Measurements from ENCODE around the gene OR2B2. TPM values are rescaled to one million over a fixed set of nuclear protein-coding genes. Genes with fewer than 3 reads are reported as not detected.
A peak's percentile ranks its signal among the peaks of the same experiment; 100 is the strongest.

Gene OR2B2
- polyA plus RNA-seq, 4 donors: not detected

DNA sequence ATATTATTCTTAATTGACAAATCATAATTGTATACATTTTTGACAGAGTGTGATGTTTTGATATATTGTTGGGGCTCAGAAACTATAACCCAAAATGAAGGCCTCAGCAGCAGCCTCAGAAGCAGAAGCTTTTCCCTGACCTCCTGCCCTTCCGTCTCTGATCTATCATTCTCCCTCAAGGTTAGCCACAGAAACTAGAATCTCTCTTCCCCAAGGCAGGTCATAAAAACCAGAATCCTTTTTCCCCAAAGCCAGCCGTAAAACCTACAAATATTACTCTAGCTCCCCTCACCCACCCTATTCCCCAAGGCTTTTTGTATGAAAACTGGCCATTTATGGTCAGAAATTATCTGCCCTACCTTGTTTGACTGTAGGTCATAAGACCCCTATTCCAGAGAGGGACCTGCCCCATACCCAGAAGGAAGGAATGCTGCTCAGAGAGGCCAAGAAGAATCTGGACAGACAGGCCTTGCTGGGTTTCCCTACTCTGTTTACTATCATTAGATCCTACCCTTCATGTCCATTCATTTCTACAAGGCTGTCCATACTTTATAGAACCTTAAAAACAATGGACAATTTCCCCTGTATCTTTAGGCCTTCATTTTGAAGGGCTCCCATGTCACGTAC, 14.5 kb downstream of the OR2B2 start:
- no peaks in the 10 kb centered on the region for H3K9me3 ChIP-seq (ENCODE audit: control insufficient read depth in 2 of 2, insufficient read depth in 1 of 2, low read depth in 1 of 2, low read length in 1 of 2)
- WGBS, 3 donors: 90 to 94% (median 93%) methylated on average over 3 of the region's 3 CpGs
- FAIRE-seq (no peak), DNase-seq (no peak)
- no peak overlapping the region for H3K27ac ChIP-seq (ENCODE audit: low read depth in 1 of 3, low read length in 2 of 3)
- H3K4me3 ChIP-seq (ENCODE audit: low read depth in 1 of 3, low read length in 3 of 3): no peak overlapping the region
- H3K36me3 ChIP-seq (ENCODE audit: control insufficient read depth in 3 of 3, insufficient read depth in 2 of 3, low read depth in 1 of 3, low read length in 3 of 3): no peaks in the 10 kb centered on the region
- H3K27me3 ChIP-seq (ENCODE audit: control insufficient read depth in 3 of 3, insufficient read depth in 3 of 3, low read length in 3 of 3): no peaks in the 10 kb centered on the region
- H3K4me1 ChIP-seq (ENCODE audit: control insufficient read depth in 3 of 3, insufficient read depth in 2 of 3, low read depth in 1 of 3, low read length in 2 of 3): peaks cover 0 to 5% (median 3%) of the 10 kb centered on the region in 3 donors

- FAIRE-seq (no peak), DNase-seq (no peak)
- H3K36me3 ChIP-seq (ENCODE audit: control insufficient read depth in 3 of 3, insufficient read depth in 2 of 3, low read depth in 1 of 3, low read length in 3 of 3): no peaks in the 10 kb centered on the region
- no peak overlapping the region for H3K4me3 ChIP-seq (ENCODE audit: low read depth in 1 of 3, low read length in 3 of 3)
- no peaks in the 10 kb centered on the region for H3K9me3 ChIP-seq (ENCODE audit: control insufficient read depth in 2 of 2, insufficient read depth in 1 of 2, low read depth in 1 of 2, low read length in 1 of 2)
- peaks cover 0 to 7% (median 3%) of the 10 kb centered on the region in 3 donors for H3K4me1 ChIP-seq (ENCODE audit: control insufficient read depth in 3 of 3, insufficient read depth in 2 of 3, low read depth in 1 of 3, low read length in 2 of 3)
- 88 to 92% (median 92%) methylated on average over 4 of the region's 4 CpGs for WGBS, 3 donors
- H3K27ac ChIP-seq (ENCODE audit: low read depth in 1 of 3, low read length in 2 of 3): no peak overlapping the region
- H3K27me3 ChIP-seq (ENCODE audit: control insufficient read depth in 3 of 3, insufficient read depth in 3 of 3, low read length in 3 of 3): no peaks in the 10 kb centered on the region
Measured at GRCh38 chr6:27896398-27896796, 15.8 kb downstream of the OR2B2 start.

DNA sequence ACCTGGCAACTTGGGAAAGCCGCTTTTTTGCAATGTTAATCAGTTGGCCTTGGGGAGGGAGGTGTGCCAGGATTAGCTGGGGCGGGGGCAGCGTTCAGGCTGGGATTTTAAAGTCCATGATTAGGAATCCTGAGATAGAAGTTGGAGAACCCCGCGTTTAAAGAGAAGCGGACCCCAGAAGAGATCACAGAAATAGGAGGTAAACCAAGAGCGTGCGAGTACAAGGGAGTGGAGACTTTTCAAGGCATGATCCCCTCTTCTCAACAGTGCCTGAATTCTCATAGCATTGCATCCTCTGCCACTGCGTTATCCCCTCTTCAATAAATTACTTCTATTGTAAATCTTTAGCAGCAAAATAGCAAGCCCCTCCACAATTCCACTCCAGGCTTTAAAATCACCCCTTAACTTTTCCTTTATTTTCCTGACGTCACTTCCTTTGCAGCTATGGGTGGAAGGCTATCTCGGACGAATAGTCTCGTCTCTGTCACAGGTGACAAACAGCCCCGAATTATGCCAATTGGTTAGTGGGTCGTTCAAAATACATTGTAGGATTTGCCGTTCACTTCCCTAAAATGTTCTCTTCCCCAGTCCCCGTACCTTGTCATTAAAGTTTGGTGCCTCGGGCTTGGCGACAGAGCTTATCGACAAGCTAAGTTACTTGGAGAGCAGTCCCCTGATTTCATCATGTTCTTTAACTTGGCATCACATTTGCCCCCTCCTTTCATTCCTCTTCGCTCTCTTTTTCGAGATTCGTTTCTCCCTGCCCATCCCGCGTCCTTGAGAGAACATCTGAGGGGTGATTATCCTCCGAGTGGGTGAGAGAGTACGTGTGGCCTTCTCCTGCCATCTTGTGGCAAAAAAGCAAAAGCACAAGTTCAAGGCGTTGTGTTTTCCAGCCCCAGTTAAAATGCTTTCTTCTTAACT, 17.1 kb downstream of the OR2B2 start:
- Histone ChIP-seq H3K27me3 (ENCODE audit: control insufficient read depth in 3 of 3, insufficient read depth in 3 of 3, low read length in 3 of 3) (no peaks in the 10 kb centered on the region), H3K4me3 (ENCODE audit: low read depth in 1 of 3, low read length in 3 of 3) (peak overlapping the region; percentile 40 to 73 (median 65)), H3K4me1 (ENCODE audit: control insufficient read depth in 3 of 3, insufficient read depth in 2 of 3, low read depth in 1 of 3, low read length in 2 of 3) (peaks cover 0 to 10% (median 3%) of the 10 kb centered on the region in 3 donors), H3K27ac (ENCODE audit: low read depth in 1 of 3, low read length in 2 of 3) (peak overlapping the region; percentile 82 to 93 (median 86)), H3K36me3 (ENCODE audit: control insufficient read depth in 3 of 3, insufficient read depth in 2 of 3, low read depth in 1 of 3, low read length in 3 of 3) (no peaks in the 10 kb centered on the region), H3K9me3 (ENCODE audit: control insufficient read depth in 2 of 2, insufficient read depth in 1 of 2, low read depth in 1 of 2, low read length in 1 of 2) (no peaks in the 10 kb centered on the region)
- DNase-seq (peak; percentile 83 to 87), FAIRE-seq (no peak)
- 0 to 1% (median 0%) methylated on average over 28 of the region's 28 CpGs for WGBS, 3 donors

DNA sequence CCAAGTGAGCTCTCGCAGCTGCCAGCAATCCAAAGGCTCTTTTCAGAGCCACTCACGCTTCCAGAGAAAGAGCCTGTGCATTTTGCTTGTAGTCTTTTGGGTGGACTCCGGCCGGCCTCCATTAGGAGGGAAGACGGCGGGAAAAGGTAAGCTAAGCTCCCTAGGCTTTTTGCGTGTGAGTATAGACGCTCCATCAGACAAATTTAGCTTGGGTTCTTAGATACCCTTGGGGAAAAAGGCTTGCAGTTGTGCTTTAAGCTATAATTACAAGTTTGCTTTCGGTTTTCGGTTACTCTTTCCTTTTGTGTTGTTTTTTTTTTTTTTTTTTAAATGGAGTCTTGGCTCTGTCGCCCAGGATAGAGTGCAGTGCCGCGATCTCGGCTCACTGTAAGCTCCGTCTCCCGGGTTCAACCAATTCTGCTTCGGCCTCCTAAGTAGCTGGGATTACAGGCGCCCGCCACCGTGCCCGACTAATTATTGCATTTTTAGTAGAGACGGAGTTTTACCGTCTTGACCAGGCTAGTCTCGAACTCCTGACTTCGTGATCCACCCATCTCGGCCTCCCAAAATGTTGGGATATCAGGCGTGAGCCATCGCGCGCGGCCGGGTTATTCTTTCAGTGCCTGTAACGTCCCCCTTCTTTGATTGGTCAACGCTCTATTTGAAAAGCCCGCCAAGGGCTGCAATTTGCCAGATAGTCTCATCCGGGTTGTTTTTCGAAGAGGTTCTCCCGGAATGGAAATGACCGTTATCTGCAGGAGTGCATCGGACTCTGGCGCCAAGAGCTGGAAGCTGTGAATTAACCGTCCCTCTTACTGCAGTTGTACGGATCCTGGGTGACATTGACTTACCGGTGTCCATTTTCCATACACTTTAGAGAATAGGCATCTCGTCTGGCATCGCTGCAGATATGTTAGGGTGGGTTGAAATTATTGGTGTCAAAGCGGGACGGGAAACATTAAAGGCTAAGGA, 18.1 kb downstream of the OR2B2 start:
- DNase-seq (peak; percentile 93 to 95), FAIRE-seq (no peak)
- H3K4me3 ChIP-seq (ENCODE audit: low read depth in 1 of 3, low read length in 3 of 3): peak overlapping the region; percentile 44 to 73 (median 65)
- H3K27me3 ChIP-seq (ENCODE audit: control insufficient read depth in 3 of 3, insufficient read depth in 3 of 3, low read length in 3 of 3): no peaks in the 10 kb centered on the region
- peaks cover 0 to 17% (median 3%) of the 10 kb centered on the region in 3 donors for H3K4me1 ChIP-seq (ENCODE audit: control insufficient read depth in 3 of 3, insufficient read depth in 2 of 3, low read depth in 1 of 3, low read length in 2 of 3)
- no peaks in the 10 kb centered on the region for H3K9me3 ChIP-seq (ENCODE audit: control insufficient read depth in 2 of 2, insufficient read depth in 1 of 2, low read depth in 1 of 2, low read length in 1 of 2)
- H3K27ac ChIP-seq (ENCODE audit: low read depth in 1 of 3, low read length in 2 of 3): peak overlapping the region; percentile 82 to 93 (median 86)
- no peaks in the 10 kb centered on the region for H3K36me3 ChIP-seq (ENCODE audit: control insufficient read depth in 3 of 3, insufficient read depth in 2 of 3, low read depth in 1 of 3, low read length in 3 of 3)
- 0% methylated on average over 48 of the region's 48 CpGs for WGBS, 3 donors

DNA sequence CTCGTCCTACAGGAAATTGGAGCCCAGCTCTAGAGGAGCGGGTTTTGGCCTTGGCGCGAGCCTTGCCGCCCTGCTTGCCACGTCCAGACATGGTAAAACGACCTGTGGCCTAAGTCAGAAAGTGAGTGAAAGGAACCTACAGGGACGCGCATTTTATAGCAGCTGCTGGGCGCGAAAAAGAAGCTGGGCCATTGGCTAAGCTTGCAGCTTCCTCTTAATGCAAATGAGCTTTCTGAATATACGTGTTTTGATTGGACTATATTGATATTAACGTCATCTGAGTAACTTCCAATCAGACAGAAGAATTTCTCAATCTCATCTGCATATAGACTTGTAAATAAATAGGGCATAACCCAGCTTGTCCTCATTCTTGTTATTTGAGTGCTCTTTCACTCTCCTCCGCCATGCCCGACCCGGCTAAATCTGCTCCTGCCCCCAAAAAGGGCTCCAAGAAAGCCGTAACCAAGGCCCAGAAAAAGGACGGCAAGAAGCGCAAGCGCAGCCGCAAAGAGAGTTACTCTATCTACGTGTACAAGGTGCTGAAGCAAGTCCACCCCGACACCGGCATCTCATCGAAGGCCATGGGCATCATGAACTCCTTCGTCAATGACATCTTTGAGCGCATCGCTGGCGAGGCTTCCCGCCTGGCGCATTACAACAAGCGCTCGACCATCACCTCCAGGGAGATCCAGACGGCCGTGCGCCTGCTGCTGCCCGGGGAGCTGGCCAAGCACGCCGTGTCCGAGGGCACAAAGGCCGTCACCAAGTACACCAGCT, 18.9 kb downstream of the OR2B2 start:
- FAIRE-seq (no peak), DNase-seq (peak; percentile 98)
- peak overlapping the region; percentile 82 to 98 (median 86) for H3K27ac ChIP-seq (ENCODE audit: low read depth in 1 of 3, low read length in 2 of 3)
- H3K27me3 ChIP-seq (ENCODE audit: control insufficient read depth in 3 of 3, insufficient read depth in 3 of 3, low read length in 3 of 3): no peaks in the 10 kb centered on the region
- H3K4me3 ChIP-seq (ENCODE audit: low read depth in 1 of 3, low read length in 3 of 3): peak overlapping the region; percentile 59 to 73 (median 65)
- peaks cover 0 to 17% (median 3%) of the 10 kb centered on the region in 3 donors for H3K4me1 ChIP-seq (ENCODE audit: control insufficient read depth in 3 of 3, insufficient read depth in 2 of 3, low read depth in 1 of 3, low read length in 2 of 3)
- no peaks in the 10 kb centered on the region for H3K9me3 ChIP-seq (ENCODE audit: control insufficient read depth in 2 of 2, insufficient read depth in 1 of 2, low read depth in 1 of 2, low read length in 1 of 2)
- no peaks in the 10 kb centered on the region for H3K36me3 ChIP-seq (ENCODE audit: control insufficient read depth in 3 of 3, insufficient read depth in 2 of 3, low read depth in 1 of 3, low read length in 3 of 3)
- 0% methylated on average over 41 of the region's 41 CpGs for WGBS, 3 donors

GRCh38 chr6:27892649-27893058, 19.5 kb downstream of the OR2B2 start:
- DNase-seq (no peak), FAIRE-seq (no peak)
- no peaks in the 10 kb centered on the region for H3K27me3 ChIP-seq (ENCODE audit: control insufficient read depth in 3 of 3, insufficient read depth in 3 of 3, low read length in 3 of 3)
- peak overlapping the region; percentile 82 to 98 (median 86) for H3K27ac ChIP-seq (ENCODE audit: low read depth in 1 of 3, low read length in 2 of 3)
- H3K9me3 ChIP-seq (ENCODE audit: control insufficient read depth in 2 of 2, insufficient read depth in 1 of 2, low read depth in 1 of 2, low read length in 1 of 2): no peaks in the 10 kb centered on the region
- H3K4me3 ChIP-seq (ENCODE audit: low read depth in 1 of 3, low read length in 3 of 3): peak overlapping the region; percentile 59 to 65 (median 64)
- WGBS, 3 donors: 1 to 3% (median 1%) methylated on average over 26 of the region's 26 CpGs
- peaks cover 0 to 17% (median 3%) of the 10 kb centered on the region in 3 donors for H3K4me1 ChIP-seq (ENCODE audit: control insufficient read depth in 3 of 3, insufficient read depth in 2 of 3, low read depth in 1 of 3, low read length in 2 of 3)
- no peaks in the 10 kb centered on the region for H3K36me3 ChIP-seq (ENCODE audit: control insufficient read depth in 3 of 3, insufficient read depth in 2 of 3, low read depth in 1 of 3, low read length in 3 of 3)

DNA sequence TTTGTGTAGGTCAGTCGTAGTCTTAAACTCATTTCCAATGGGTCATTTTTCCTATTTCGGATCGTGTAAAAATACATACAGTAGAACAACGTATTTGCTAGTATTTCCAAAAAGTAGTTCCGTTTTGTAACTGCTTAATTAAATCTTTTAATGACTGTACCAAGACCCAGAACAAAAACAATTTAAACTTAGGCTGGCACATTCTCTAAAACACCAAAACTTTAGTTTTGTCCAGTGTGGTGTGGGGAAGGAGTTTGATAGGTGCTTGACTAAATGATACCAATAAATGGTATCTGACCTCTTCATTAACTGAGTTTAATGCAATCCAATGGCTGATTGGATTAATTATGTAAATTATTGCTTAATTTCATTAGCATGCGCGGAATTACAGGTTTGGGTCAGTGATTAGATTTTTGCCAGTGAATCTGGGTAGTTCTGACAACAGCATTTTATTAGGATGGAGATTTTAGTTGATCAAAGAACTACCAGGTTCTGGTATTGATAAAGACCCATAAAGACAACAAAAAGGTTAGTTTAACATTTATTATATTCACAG, 20.8 kb downstream of the OR2B2 start:
- Histone ChIP-seq H3K4me1 (ENCODE audit: control insufficient read depth in 3 of 3, insufficient read depth in 2 of 3, low read depth in 1 of 3, low read length in 2 of 3) (peaks cover 0 to 17% (median 3%) of the 10 kb centered on the region in 3 donors), H3K9me3 (ENCODE audit: control insufficient read depth in 2 of 2, insufficient read depth in 1 of 2, low read depth in 1 of 2, low read length in 1 of 2) (no peaks in the 10 kb centered on the region), H3K4me3 (ENCODE audit: low read depth in 1 of 3, low read length in 3 of 3) (peak overlapping the region in 1 of 3 donors; percentile 65), H3K27ac (ENCODE audit: low read depth in 1 of 3, low read length in 2 of 3) (peak overlapping the region in 1 of 3 donors; percentile 82), H3K27me3 (ENCODE audit: control insufficient read depth in 3 of 3, insufficient read depth in 3 of 3, low read length in 3 of 3) (no peaks in the 10 kb centered on the region), H3K36me3 (ENCODE audit: control insufficient read depth in 3 of 3, insufficient read depth in 2 of 3, low read depth in 1 of 3, low read length in 3 of 3) (no peaks in the 10 kb centered on the region)
- FAIRE-seq: no peak
- DNase-seq: no peak
- 34 to 41% (median 38%) methylated on average over 7 of the region's 7 CpGs for WGBS, 3 donors

All from small intestine (tissue), 7 donors.